IMR-90 (cell line): ENCODE results near the gene RSL1D1. TPM values are rescaled to one million over a fixed set of nuclear protein-coding genes. Genes with fewer than 3 reads are reported as not detected.
A peak's percentile ranks its signal among the peaks of the same experiment; 100 is the strongest.

Source experiments
- ATAC-seq: fragments of 200-7000 bp; cut with Tn5 transposase; 2 replicates; pipeline ENCODE4 v1.9.1; 2020; ENCODE audit warnings: low read depth, mild to moderate bottlenecking, moderate library complexity
- Bru-seq: library from RNA; stranded (reverse); fragments of 400-500 nt; gene quantifications from one replicate; lab custom pipeline; 2021; lab: Mats Ljungman, UMichigan
- BruChase-seq, 2 experiments: library from RNA; stranded (reverse); fragments of 400-500 nt; gene quantifications; one replicate each; lab custom pipeline; 2021; lab: Mats Ljungman, UMichigan
- BruUV-seq: library from RNA; stranded (reverse); fragments of 400-500 nt; replicated peaks from 2 replicates; lab custom pipeline; 2021; lab: Mats Ljungman, UMichigan
- CTCF ChIA-PET: fragments of 300-600 bp; formaldehyde crosslinking; extraction: SDS; loops from one replicate; lab custom pipeline; 2021; ENCODE audit warnings: antibody characterized with exemption; lab: Yijun Ruan, JAX
- POLR2A ChIA-PET: fragments of 300-600 bp; sonication (Branson Sonifier 250); formaldehyde crosslinking; loops from one replicate; lab custom pipeline; 2022; ENCODE audit warnings: antibody characterized with exemption; ENCODE audit not compliant: unreplicated experiment; lab: Charles Lee
- DNase-seq: peaks from one replicate; pipeline ENCODE4 v3.0.0; 2013
- H2AFZ ChIP-seq: replicated peaks from 2 replicates; pipeline ENCODE3; 2013; ENCODE audit warnings: low read length, mild to moderate bottlenecking; ENCODE audit not compliant: poor library complexity
- H2AK5ac ChIP-seq: 2 replicates; pipeline ENCODE4 v1.6.1; 2013; ENCODE audit warnings: low read depth, low read length, inconsistent platforms
- H2AK9ac ChIP-seq: replicated peaks from 2 replicates; pipeline ENCODE3; 2013; ENCODE audit warnings: mild to moderate bottlenecking, low read depth, low read length, moderate library complexity; ENCODE audit not compliant: poor library complexity
- H2BK120ac ChIP-seq: 2 replicates; pipeline ENCODE4 v1.6.1; 2013; ENCODE audit warnings: low read depth, low read length, inconsistent platforms
- H2BK15ac ChIP-seq: 3 replicates; pipeline ENCODE4 v1.6.1; 2013; ENCODE audit warnings: low read depth, low read length, inconsistent platforms
- H2BK20ac ChIP-seq: 2 replicates; pipeline ENCODE4 v1.6.1; 2013; ENCODE audit warnings: low read depth, mild to moderate bottlenecking, inconsistent platforms, low read length, moderate library complexity
- H2BK5ac ChIP-seq: 2 replicates; pipeline ENCODE4 v1.6.1; 2013; ENCODE audit warnings: mild to moderate bottlenecking, low read depth, low read length, inconsistent platforms; ENCODE audit not compliant: poor library complexity, severe bottlenecking
- H3K14ac ChIP-seq: replicated peaks from 2 replicates; pipeline ENCODE4 v1.6.1; 2013; ENCODE audit warnings: low read depth, low read length, inconsistent platforms
- H3K18ac ChIP-seq: 2 replicates; pipeline ENCODE4 v1.6.1; 2013; ENCODE audit warnings: low read depth, low read length, control low read depth
- H3K23ac ChIP-seq: 2 replicates; pipeline ENCODE4 v1.6.1; 2013; ENCODE audit warnings: low read depth, low read length, inconsistent platforms
- H3K27ac ChIP-seq: 2 replicates; pipeline ENCODE4 v1.5.1; 2013; ENCODE audit warnings: mild to moderate bottlenecking, control low read depth, low read length; ENCODE audit not compliant: insufficient read depth
- H3K27me3 ChIP-seq: 2 replicates; pipeline ENCODE4 v1.6.1; 2013; ENCODE audit warnings: low read length; ENCODE audit not compliant: control insufficient read depth, insufficient read depth
- H3K36me3 ChIP-seq: 2 replicates; pipeline ENCODE4 v1.6.1; 2013; ENCODE audit warnings: low read length, mixed read lengths; ENCODE audit not compliant: control insufficient read depth, insufficient read depth
- H3K4ac ChIP-seq: 2 replicates; pipeline ENCODE4 v1.6.1; 2013; ENCODE audit warnings: low read depth, low read length, inconsistent platforms
- H3K4me1 ChIP-seq: 2 replicates; pipeline ENCODE4 v1.6.1; 2013; ENCODE audit warnings: low read length, mixed read lengths; ENCODE audit not compliant: control insufficient read depth, insufficient read depth
- H3K4me2 ChIP-seq: 2 replicates; pipeline ENCODE4 v1.6.1; 2013; ENCODE audit warnings: low read depth, mild to moderate bottlenecking, control low read depth, low read length, moderate library complexity
- H3K4me3 ChIP-seq: 2 replicates; pipeline ENCODE4 v1.5.1; 2013; ENCODE audit warnings: low read depth, mild to moderate bottlenecking, control low read depth, low read length, moderate library complexity; ENCODE audit not compliant: insufficient read depth
- H3K56ac ChIP-seq: 2 replicates; pipeline ENCODE4 v1.6.1; 2013; ENCODE audit warnings: low read length, inconsistent platforms; ENCODE audit not compliant: insufficient read depth; ENCODE audit errors: extremely low read depth
- H3K79me1 ChIP-seq, 2 experiments: 2 replicates each; pipeline ENCODE4 v1.6.1; 2013; ENCODE audit warnings: low read length in 2 of 2, inconsistent platforms in 1 of 2, low read depth in 1 of 2
- H3K9ac ChIP-seq: 2 replicates; pipeline ENCODE4 v1.6.1; 2013; ENCODE audit warnings: low read depth, low read length, control low read depth
- H3K9me1 ChIP-seq: 2 replicates; pipeline ENCODE4 v1.6.1; 2013; ENCODE audit warnings: low read length, inconsistent platforms; ENCODE audit not compliant: insufficient read depth
- H3K9me3 ChIP-seq: 2 replicates; pipeline ENCODE4 v1.6.1; 2013; ENCODE audit warnings: low read length; ENCODE audit not compliant: control insufficient read depth, insufficient read depth
- H4K20me1 ChIP-seq: 2 replicates; pipeline ENCODE4 v1.6.1; 2013; ENCODE audit warnings: low read length, inconsistent platforms; ENCODE audit not compliant: insufficient read depth
- H4K5ac ChIP-seq: 2 replicates; pipeline ENCODE4 v1.6.1; 2013; ENCODE audit warnings: mild to moderate bottlenecking, low read depth, low read length, control low read depth
- H4K8ac ChIP-seq, 2 experiments: 2 replicates each; pipeline ENCODE4 v1.6.1; 2013; ENCODE audit warnings: low read depth in 2 of 2, low read length in 2 of 2, control low read depth in 1 of 2, inconsistent platforms in 1 of 2
- H4K91ac ChIP-seq: 2 replicates; pipeline ENCODE4 v1.6.1; 2013; ENCODE audit warnings: low read depth, low read length, inconsistent platforms; ENCODE audit not compliant: insufficient read depth
- BHLHE40 ChIP-seq: fragments of 150-350 bp; IDR thresholded peaks from 2 replicates; pipeline ENCODE4 v1.6.1; 2016; ENCODE audit warnings: mild to moderate bottlenecking, low read depth, low read length
- CEBPB ChIP-seq: IDR thresholded peaks from 2 replicates; pipeline ENCODE4 v1.6.1; 2012; ENCODE audit warnings: low read depth, low read length, improper control_type of control experiment
- MAFK ChIP-seq: IDR thresholded peaks from 2 replicates; pipeline ENCODE4 v1.6.1; 2012; ENCODE audit warnings: low read depth, low read length, improper control_type of control experiment
- NFE2L2 ChIP-seq: fragments of 150-350 bp; IDR thresholded peaks from 2 replicates; pipeline ENCODE4 v1.6.1; 2016; ENCODE audit warnings: low read depth, mild to moderate bottlenecking, low read length
- POLR2A ChIP-seq: IDR thresholded peaks from 2 replicates; pipeline ENCODE4 v1.6.1; 2012; ENCODE audit warnings: mild to moderate bottlenecking, low read depth, low read length
- RCOR1 ChIP-seq: IDR thresholded peaks from 2 replicates; pipeline ENCODE4 v1.6.1; 2012; ENCODE audit warnings: mild to moderate bottlenecking, low read length, improper control_type of control experiment; ENCODE audit not compliant: insufficient replicate concordance
- RFX5 ChIP-seq: IDR thresholded peaks from 2 replicates; pipeline ENCODE4 v1.8.0; 2012; ENCODE audit warnings: low read depth, mild to moderate bottlenecking, low read length, moderate library complexity
- SMC3 ChIP-seq: fragments of 150-350 bp; IDR thresholded peaks from 2 replicates; pipeline ENCODE4 v1.6.1; 2016; ENCODE audit warnings: low read depth, mild to moderate bottlenecking, antibody characterized with exemption, low read length, moderate library complexity
- WGBS, 2 experiments: methylation state at CpG; one replicate each; pipeline versions ENCODE4 v1.1.5 to v1.1.7; 2013; ENCODE audit warnings: missing lambda C conversion rate in 2 of 2; ENCODE audit not compliant: insufficient read length in 1 of 2; ENCODE audit errors: extremely low coverage in 2 of 2; 5-methylcytosine and 5-hydroxymethylcytosine counted together
- dilution Hi-C: fragments of 300-500 bp; cut with HindIII; formaldehyde crosslinking; loops from one replicate; pipeline ENCODE4 v1.14.3; 2018; ENCODE audit warnings: low sequenced_read_pairs; ENCODE audit not compliant: unreplicated experiment
- in situ Hi-C: fragments of 300-500 bp; cut with MboI; formaldehyde crosslinking; loops from 3 replicates; pipeline ENCODE4 v1.14.3; 2019; ENCODE audit warnings: low sequenced_read_pairs, inconsistent platforms, mixed read lengths
- intact Hi-C: fragments of 100-400 bp; cut with micrococcal nuclease; formaldehyde crosslinking; loops from 2 replicates; pipeline ENCODE4 v1.10.0; 2022
- long read RNA-seq: library from polyadenylated mRNA; unstranded; transcript quantifications from one replicate; pipeline ENCODE4 v2.0.0, GENCODE V29; 2021; ENCODE audit not compliant: unreplicated experiment
- polyA plus RNA-seq, 3 experiments: library from polyadenylated mRNA; depleted of rRNA; stranded (reverse); fragments of >200 nt; gene quantifications; 2 replicates each; pipeline ENCODE4 v1.2.3, GENCODE V29; 2012; ENCODE audit warnings: low replicate concordance in 1 of 3
- total RNA-seq: library from RNA; depleted of rRNA; stranded (reverse); fragments of >200 nt; gene quantifications from 2 replicates; pipeline ENCODE4 v1.2.3, GENCODE V29; 2012; rRNA removed
- TF ChIP-seq, protein P1 (sequence below): fragments of 150-350 bp; IDR thresholded peaks from 2 replicates; pipeline ENCODE4 v1.6.1; 2016; ENCODE audit warnings: low read depth, mild to moderate bottlenecking, low read length, moderate library complexity, borderline replicate concordance
- TF ChIP-seq, protein P2 (sequence below): fragments of 150-350 bp; IDR thresholded peaks from 2 replicates; pipeline ENCODE4 v1.6.1; 2017; ENCODE audit warnings: mild to moderate bottlenecking, antibody characterized with exemption, low read length, low read depth
- TF ChIP-seq, protein P3 (sequence below): conservative IDR thresholded peaks from 2 replicates; pipeline ENCODE4 v1.5.1; 2012; ENCODE audit warnings: mild to moderate bottlenecking, low read depth, low read length, improper control_type of control experiment

The RSL1D1 gene
- total RNA-seq (77.4 and 137 TPM in 2 replicates), polyA plus RNA-seq (2012; rRNA removed) (55.8 and 63.8 TPM in 2 replicates), Bru-seq, nascent RNA (percentile 87 among the genes with signal in this experiment), BruChase-seq, experiment 1, labeled RNA remaining after a 6-hour chase (percentile 91 among the genes with signal in this experiment), BruChase-seq, experiment 2, labeled RNA remaining after a 2-hour chase (percentile 86 among the genes with signal in this experiment)
- 5.6 and 6.6 TPM in 2 replicates for polyA plus RNA-seq (2012; cell fraction: cytosol; rRNA removed)
- polyA plus RNA-seq (2012; cell fraction: nucleus; rRNA removed; ENCODE audit: low replicate concordance): 1.3 and 10.3 TPM in 2 replicates
- long read RNA-seq, full-length matches to known transcripts: 49 of 95 reads
- long read RNA-seq, partial matches to known transcripts: 29 of 95 reads
- long read RNA-seq, other reads (novel, unspliced or antisense): 17 of 95 reads

DNA sequence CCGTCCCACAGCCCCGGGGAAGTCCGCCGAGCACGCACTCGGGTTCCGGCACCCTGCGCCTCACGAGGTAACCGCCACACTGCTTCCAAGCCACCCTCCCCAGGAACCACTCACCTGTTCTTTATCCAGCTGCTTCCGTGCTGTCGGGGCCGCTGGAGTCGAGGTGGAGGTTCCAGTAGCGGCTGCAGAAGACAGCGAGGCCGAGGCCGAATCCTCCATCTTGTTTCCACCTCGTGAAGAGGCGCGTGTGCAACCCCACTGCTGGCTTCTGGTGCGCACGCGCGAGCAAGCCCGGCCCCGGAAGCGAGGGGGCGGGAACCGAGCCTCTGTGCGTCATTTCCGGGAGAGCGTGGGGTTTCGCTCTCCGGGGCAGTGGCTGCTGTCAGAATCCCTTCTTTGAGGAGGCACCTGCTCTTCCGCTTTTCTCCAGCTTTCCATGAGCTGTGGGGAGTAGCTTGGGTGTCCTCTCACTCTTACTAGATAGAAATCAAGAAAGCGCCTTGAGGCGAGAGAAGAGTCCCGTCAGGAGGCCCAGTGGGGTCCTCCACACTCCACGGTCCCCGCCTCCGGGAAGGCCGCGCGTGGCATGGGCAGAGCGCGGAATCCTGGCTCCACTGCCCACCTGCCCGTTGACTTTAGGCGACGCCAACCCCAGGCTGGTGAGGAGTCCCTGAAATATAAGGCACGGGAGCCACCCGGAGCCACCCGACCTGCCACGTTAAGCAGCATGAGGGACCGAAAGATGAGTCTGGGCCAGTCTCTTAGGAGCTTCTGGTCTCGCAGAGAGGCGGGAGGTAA is at the start of gene RSL1D1:
Gene RSL1D1 (minus strand): TSS at position 249 of the 798 bp plus-strand sequence. CDS start 30 bp downstream, at position 219.
- peak within 1 kb of the TSS; percentile 76 for H3K18ac ChIP-seq
- DNase-seq: peak; percentile 91
- POLR2A ChIA-PET: no interaction called here
- H2AFZ ChIP-seq: peak within 1 kb of the TSS; percentile 100
- H3K4me1 ChIP-seq: peaks cover 4% of the 10 kb centered on the region
- H3K9me1 ChIP-seq: peaks cover 8% of the 10 kb centered on the region
- H3K9ac ChIP-seq: peak within 1 kb of the TSS; percentile 85
- 1% methylated on average over 26 of the region's 57 CpGs; no CpG with 5 or more reads in 1 of the 2 experiments for WGBS, 2 experiments
- peak within 1 kb of the TSS; percentile 78 for H3K4me3 ChIP-seq
- peaks cover 17% of the 10 kb centered on the region for H3K36me3 ChIP-seq
- peak within 1 kb of the TSS; percentile 86 for H4K5ac ChIP-seq
- H3K9me3 ChIP-seq: no peaks in the 10 kb centered on the region
- no peak within 1 kb of the TSS; the same call in 2 of the 3 replicates for H2BK15ac ChIP-seq
- CTCF ChIA-PET: interaction anchor here (1.4 kb wide), 1 partner anchor 216 kb away, joined by 9 read pairs; no protein-coding TSS in a partner anchor
- peak within 1 kb of the TSS; percentile 95 for H3K23ac ChIP-seq
- intact Hi-C loops: loop anchor here (1.0 to 10.0 kb wide), 2 partner anchors 123 to 217 kb away; partner anchors contain the start of gene SNX29
- peak; percentile 86 for ATAC-seq
- peak within 1 kb of the TSS; percentile 82 for H4K91ac ChIP-seq
- peak within 1 kb of the TSS; percentile 80 for H3K56ac ChIP-seq
- H2AK5ac ChIP-seq: peak within 1 kb of the TSS; percentile 94
- no peaks in the 10 kb centered on the region for H3K27me3 ChIP-seq
- peak within 1 kb of the TSS; percentile 99 for H3K4ac ChIP-seq
- H3K4me2 ChIP-seq: peak within 1 kb of the TSS; percentile 99
- BruUV-seq: TSS peak; percentile 56
- H2BK20ac ChIP-seq: no peak within 1 kb of the TSS
- H4K20me1 ChIP-seq: peaks cover 28% of the 10 kb centered on the region
- peak within 1 kb of the TSS; percentile 100 for H3K14ac ChIP-seq
- peaks cover 16 to 78% of the 10 kb centered on the region in 2 experiments for H3K79me1 ChIP-seq
- H4K8ac ChIP-seq: peak within 1 kb of the TSS; percentile 71 to 98
- H2BK5ac ChIP-seq: peak within 1 kb of the TSS; percentile 88
- peak within 1 kb of the TSS; percentile 60 for H2BK120ac ChIP-seq
- H2AK9ac ChIP-seq: peak within 1 kb of the TSS; percentile 99
- in situ Hi-C loops: no loop called here
- dilution Hi-C loops: no loop called here
- peak within 1 kb of the TSS; percentile 89 for H3K27ac ChIP-seq
- TF ChIP-seq RFX5 (no peak), RCOR1 (no peak), BHLHE40 (no peak), CEBPB (0 out of 2 replicates have a peak, but pooled peaks have one; percentile 16), POLR2A (peak; percentile 86), NFE2L2 (no peak; the same call in 1 of the 2 replicates), SMC3 (no peak; the same call in 1 of the 2 replicates), MAFK (no peak)
- TF ChIP-seq, protein P1, sequence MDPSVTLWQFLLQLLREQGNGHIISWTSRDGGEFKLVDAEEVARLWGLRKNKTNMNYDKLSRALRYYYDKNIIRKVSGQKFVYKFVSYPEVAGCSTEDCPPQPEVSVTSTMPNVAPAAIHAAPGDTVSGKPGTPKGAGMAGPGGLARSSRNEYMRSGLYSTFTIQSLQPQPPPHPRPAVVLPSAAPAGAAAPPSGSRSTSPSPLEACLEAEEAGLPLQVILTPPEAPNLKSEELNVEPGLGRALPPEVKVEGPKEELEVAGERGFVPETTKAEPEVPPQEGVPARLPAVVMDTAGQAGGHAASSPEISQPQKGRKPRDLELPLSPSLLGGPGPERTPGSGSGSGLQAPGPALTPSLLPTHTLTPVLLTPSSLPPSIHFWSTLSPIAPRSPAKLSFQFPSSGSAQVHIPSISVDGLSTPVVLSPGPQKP: no peak
- TF ChIP-seq, protein P2, sequence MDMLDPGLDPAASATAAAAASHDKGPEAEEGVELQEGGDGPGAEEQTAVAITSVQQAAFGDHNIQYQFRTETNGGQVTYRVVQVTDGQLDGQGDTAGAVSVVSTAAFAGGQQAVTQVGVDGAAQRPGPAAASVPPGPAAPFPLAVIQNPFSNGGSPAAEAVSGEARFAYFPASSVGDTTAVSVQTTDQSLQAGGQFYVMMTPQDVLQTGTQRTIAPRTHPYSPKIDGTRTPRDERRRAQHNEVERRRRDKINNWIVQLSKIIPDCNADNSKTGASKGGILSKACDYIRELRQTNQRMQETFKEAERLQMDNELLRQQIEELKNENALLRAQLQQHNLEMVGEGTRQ: peak; percentile 54; the same call in 1 of the 2 replicates
- TF ChIP-seq, protein P3, sequence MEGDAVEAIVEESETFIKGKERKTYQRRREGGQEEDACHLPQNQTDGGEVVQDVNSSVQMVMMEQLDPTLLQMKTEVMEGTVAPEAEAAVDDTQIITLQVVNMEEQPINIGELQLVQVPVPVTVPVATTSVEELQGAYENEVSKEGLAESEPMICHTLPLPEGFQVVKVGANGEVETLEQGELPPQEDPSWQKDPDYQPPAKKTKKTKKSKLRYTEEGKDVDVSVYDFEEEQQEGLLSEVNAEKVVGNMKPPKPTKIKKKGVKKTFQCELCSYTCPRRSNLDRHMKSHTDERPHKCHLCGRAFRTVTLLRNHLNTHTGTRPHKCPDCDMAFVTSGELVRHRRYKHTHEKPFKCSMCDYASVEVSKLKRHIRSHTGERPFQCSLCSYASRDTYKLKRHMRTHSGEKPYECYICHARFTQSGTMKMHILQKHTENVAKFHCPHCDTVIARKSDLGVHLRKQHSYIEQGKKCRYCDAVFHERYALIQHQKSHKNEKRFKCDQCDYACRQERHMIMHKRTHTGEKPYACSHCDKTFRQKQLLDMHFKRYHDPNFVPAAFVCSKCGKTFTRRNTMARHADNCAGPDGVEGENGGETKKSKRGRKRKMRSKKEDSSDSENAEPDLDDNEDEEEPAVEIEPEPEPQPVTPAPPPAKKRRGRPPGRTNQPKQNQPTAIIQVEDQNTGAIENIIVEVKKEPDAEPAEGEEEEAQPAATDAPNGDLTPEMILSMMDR: no peak
